GM18520 (cell line): ENCODE results near the gene SATB1.
A peak's percentile ranks its signal among the peaks of the same experiment; 100 is the strongest.

Experiments
- ATAC-seq: cut with Tn5 transposase; IDR thresholded peaks from one replicate; pipeline ENCODE4 v1.9.1; 2021; ENCODE audit not compliant: unreplicated experiment

The SATB1 gene

DNA sequence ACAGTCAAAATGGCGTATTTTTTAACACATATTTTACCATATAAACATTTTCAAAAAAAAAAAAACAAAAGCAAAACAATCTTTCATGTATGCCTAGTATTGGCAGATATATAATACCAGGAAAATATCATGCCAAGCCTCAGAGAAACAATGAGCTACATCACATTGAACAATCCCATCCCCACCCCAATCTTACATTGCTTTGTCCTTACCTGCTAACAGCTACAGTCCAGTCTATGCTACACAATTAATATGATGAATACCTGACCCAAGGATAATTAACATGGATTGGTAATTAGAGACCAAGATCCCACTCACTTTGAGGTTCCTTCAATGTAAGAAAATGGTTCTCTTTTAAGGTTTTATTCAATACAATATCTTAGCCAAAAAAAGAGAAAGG lies 7.6 kb upstream of the SATB1 start:
- no peak for ATAC-seq

GRCh38 chr3:18431266-18431665 lies 6.1 kb upstream of the SATB1 start:
- ATAC-seq = no peak

GRCh38 chr3:18428991-18429745 lies 4.0 kb upstream of the SATB1 start:
- ATAC-seq = no peak

GRCh38 chr3:18428036-18428435 lies 2.9 kb upstream of the SATB1 start:
- no peak for ATAC-seq

DNA sequence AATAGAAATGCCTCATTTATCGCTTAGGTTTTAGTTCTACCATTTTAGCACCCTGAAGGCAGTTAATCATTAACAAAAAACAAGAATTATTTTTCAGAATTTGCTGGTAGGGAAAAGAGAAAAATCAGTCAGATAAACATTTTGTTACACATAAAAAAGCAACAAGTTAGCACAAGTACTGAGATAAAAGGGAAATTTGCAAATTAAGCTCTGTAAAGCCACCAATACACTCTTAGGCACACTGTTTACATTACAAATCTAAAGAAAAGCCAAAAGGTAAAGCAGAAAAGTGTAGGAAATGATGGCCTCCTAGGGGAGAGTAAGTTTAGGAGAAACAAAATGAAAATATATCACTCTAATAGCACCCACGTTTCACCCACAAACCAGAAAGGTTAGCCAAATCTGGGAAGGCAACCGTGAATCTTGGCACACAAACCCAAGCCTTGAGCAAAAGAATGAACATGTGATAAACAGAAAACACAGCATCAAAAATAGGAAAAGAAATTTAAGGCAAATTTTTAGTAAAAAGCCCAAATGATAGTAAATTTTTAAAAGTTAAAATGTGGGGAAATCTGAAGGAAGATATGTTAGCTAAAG lies 1.6 kb upstream of the SATB1 start:
- no peak for ATAC-seq

GRCh38 chr3:18425641-18426257 lies 610 bp upstream of the SATB1 start:
- ATAC-seq = no peak

GRCh38 chr3:18424213-18424728 lies 868 bp downstream of the SATB1 start:
- no peak for ATAC-seq

- ATAC-seq = peak; percentile 90
Measured at GRCh38 chr3:18423401-18424212, 1.5 kb downstream of the SATB1 start.

GRCh38 chr3:18422972-18423371 lies 2.2 kb downstream of the SATB1 start:
- ATAC-seq = no peak

- no peak for ATAC-seq
Measured at GRCh38 chr3:18420555-18420954, 4.6 kb downstream of the SATB1 start.

- ATAC-seq = no peak
Measured at GRCh38 chr3:18419232-18419631, 5.9 kb downstream of the SATB1 start.

- ATAC-seq = no peak
Measured at GRCh38 chr3:18417904-18418572, 7.1 kb downstream of the SATB1 start.

GRCh38 chr3:18416332-18416731 lies 8.8 kb downstream of the SATB1 start:
- ATAC-seq = no peak

DNA sequence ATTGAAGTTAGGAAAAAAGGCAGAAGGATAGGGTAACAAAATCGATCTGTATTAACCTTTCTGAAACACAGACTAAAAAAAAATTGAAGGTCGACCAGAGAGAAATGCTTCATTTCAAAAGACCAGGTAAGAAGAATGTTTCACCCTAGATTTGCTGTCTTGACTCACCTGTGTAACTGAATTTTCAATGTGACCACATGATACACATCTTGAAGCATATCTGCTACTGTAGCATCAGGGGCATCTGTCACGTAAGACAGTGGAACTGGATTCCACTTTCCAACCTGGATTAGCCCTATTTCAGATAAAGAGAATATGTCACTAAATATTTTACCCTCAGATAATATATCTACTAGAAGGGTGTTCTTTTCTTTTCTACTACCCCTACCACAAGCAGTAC lies 9.3 kb downstream of the SATB1 start:
- ATAC-seq = no peak

GRCh38 chr3:18415167-18415566 lies 10.0 kb downstream of the SATB1 start:
- ATAC-seq = no peak

GRCh38 chr3:18412684-18413083 lies 12.5 kb downstream of the SATB1 start:
- ATAC-seq = no peak

GRCh38 chr3:18411541-18411940 lies 13.6 kb downstream of the SATB1 start:
- no peak for ATAC-seq

GRCh38 chr3:18410205-18410604 lies 14.9 kb downstream of the SATB1 start:
- ATAC-seq = no peak

DNA sequence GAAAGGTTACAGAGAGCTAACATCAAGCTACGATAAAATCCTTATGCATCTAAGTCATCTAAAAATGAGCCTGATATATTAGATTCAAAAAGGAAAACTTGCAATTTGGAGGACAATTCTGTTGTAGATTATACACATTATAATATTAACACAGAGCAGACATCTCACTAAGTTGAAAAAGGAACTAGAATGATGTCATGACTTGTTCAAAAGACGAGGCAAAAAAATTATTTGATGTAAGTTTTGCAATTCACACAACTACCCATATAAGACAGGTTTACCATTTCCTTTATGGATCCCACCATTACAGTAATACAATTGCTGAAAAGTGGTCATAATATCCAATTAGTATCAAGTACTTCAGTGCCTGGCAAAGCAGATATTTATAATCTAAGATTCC lies 15.9 kb downstream of the SATB1 start:
- no peak for ATAC-seq

DNA sequence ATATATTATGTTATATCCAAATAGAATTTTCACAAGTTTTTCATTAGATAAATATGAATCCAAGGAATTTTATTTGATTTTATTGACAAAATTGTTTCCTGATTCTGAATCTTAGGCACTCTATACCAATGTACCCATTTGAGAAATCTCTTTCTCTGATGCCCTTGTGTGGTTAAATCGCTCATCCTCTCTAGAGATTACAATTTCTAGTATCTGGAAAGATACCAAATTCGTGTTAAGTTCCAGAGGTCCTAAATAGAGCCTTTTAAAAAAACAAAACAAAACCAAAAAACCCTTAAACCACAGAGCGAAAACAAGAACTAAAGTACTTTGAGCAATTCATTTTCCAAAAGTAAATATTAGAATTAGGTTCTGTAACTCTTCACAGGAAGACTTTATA lies 20.0 kb downstream of the SATB1 start:
- no peak for ATAC-seq

DNA sequence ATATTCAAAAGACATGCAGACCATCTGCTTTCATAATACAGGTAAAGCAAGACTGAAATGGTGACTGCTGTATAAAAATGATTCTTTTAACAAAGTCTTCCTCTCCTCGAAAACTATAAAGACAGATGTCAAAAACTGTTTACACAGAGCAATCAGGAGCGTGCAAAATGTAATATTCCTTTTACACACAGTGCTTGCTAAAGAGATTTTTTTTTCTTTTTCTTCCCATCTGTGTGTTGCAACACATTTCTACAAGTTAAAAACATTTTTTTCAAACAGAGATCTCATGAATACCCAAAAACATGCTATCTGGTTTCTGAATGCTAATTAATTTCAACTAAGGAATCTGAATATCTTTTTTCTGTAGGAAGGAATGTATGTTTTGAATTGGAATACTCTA lies 22.1 kb downstream of the SATB1 start:
- no peak for ATAC-seq
